ENCODE measurements around the gene FLG.
"Not testable (repeated sequence)": the region's sequence is repeated elsewhere in the genome, so short reads cannot be mapped to it uniquely, and the experiment has no call there.

Gene FLG

DNA sequence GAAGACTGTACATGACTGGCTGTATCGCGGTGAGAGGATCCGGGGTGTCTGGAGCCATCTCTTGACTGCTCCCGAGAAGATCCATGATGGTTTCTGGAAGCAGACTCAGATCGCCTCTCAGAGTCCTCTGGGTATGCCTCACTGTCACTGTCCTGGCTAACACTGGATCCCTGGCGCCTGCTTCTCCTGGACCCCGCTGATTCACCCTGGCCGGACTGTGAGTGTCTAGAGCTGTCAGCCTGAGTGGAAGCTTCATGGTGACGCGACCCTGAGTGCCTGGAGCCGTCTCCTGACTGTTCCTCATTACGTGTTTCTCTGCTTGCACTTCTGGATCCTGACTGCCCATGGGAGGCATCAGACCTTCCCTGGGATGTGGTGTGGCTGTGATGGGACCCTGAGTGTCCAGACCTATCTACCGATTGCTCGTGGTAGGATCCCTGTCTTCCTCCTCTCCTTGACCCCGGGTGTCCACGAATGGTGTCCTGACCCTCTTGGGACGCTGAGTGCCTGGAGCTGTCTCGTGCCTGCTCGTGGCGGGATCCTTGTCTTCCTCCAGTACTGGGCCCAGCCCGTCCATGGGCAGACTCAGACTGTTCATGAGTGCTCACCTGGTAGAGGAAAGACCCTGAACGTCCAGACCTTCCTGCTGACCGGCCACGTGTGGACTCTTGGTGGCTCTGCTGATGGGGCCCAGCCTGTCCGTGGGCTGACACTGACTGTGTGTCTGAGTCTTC is 21.7 kb downstream of the FLG start:
- DNase-seq (ENCODE audit: low read depth in 2 of 2, low spot score in 1 of 2): not testable (repeated sequence)

DNA sequence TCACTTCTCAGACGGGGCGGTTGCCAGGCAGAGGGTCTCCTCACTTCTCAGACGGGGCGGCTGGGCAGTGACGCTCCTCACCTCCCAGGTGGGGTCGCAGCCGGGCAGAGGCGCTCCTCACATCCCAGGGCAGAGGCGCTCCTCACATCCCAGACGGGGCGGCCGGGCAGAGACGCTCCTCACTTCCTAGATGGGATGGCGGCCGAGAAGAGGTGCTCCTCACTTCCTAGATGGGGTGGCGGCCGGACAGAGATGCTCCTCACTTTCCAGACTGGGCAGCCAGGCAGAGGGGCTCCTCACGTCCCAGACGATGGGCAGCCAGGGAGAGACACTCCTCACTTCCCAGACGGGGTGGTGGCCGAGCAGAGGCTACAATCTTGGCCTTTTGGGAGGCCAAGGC is 68.6 kb downstream of the FLG start:
- not testable (repeated sequence) for DNase-seq (ENCODE audit: low read depth in 2 of 2, low spot score in 1 of 2)

All from stimulated activated CD8-positive, alpha-beta memory T cell treated with anti-CD3 and anti-CD28 coated beads, Interleukin-4, amount 100 ng/mL, for 4 hours (primary cell).